Fibroblast of skin of abdomen (primary cell): ENCODE results near the gene TRMT2A.
A peak's percentile ranks its signal among the peaks of the same experiment; 100 is the strongest.
"Not testable (repeated sequence)": the region's sequence is repeated elsewhere in the genome, so short reads cannot be mapped to it uniquely, and the experiment has no call there.

ENCODE experiments used
- DNase-seq: peaks from one replicate; pipeline ENCODE4 v3.0.0-alpha.2; 2013

Gene TRMT2A

DNA sequence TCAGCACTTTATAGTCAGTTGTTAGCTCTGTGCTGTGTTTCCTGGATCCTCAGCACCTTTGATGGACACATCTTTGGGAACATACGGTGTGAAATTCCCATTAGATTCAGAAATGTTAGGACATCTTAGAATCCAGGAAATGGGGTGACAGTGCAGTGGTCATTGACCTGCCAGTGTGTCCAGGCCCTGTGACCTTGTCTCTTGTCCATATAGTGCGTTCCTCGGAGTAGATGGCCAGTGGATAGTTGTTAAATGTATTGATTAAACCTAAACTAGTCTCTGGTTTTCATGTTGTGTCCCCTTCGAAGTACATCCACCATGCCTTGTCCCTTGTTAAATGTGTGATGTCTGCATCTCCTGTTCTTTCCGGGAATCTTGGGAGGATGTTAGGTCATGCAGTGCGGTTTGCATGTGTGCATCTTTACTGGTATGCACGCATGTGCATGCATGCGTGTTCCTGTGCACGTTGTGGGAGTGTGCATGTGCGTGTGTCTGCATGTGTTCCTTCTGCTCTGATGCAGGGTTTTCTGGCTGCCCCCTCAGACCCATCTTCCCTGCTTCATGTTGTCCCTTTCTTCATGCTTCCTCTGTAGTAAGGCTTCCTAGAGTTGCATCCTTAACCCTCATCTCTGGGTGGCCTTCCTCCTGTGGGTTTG, 33.0 kb downstream of the TRMT2A start:
- DNase-seq, result no peak

DNA sequence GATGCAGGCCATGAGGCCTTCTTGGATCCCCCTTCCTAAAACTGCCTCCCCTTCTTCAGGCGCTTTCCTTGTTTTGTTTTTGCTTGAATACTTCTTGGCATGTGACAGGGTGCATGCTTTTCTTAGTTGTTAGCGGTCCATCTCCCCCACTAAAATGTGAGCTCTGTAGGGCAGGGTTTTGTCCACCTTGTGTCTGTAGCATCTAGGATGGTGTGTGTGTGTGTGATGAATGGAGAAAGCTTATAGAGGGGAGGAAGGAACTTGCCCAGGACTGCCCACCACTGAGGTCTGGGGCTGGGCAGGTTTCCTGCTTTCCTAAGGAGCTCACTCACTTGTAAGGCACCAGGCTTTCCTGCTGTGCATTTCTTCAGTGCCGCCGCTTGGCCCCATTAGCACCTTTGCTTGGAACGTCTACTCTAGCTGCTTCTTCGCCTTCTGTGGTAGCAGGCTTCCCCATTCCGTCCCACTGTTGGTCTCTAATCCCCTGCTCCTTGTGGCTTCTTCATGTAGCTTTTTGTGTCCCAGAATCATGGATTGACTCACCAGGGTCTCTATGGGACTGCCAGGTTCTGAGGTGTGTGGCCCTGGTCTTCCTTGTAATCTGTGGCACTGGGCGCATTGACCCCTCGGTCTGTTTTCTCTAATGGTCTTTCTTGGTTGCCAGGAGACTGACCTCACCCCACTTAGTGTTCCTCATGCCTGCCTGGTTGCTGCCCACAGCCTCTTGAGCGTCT, 33.7 kb downstream of the TRMT2A start:
- DNase-seq, result no peak

DNA sequence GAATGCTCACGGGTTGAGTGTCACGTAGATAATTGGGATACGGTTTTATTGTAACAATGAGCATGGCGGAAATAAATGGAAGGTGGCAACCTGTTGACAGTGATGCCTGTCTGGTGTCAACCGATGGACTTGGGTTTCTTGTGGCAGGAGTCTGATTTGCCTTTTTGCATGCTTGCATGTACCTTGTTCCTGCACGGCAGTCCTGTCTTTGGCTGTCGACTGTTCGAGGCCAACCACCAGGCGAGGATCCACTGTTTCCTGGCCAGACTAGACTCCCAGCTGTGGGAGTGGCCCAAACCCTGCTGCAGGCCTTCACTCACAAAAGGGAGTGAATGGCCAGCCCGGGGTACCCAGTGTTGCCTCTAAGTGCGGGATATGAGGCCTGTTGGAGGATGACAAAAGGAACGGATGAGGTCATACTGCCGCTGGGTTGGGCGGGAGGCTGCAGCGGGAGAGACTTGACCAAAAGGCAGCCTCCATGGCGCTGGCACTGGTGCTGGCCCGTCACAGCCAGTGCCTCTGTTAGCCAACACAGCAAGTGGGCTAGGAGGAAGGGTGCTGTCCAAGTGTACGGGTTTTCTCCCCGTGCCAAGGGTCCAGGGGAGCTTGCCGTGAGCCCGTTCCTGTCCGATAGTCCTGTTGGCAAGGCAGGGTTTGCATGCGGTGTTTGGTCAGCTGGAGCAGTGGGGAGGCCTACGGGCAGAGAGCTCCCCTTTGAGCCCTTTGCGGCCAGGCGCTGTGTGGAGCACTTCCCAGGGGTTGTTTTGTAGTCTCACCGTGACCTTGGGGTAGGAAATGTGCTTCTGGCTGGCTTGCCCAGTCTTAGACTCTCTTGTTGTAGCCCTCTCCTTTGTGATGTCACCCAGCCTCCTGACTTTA, 36.0 kb downstream of the TRMT2A start:
- DNase-seq, result peak; percentile 44

DNA sequence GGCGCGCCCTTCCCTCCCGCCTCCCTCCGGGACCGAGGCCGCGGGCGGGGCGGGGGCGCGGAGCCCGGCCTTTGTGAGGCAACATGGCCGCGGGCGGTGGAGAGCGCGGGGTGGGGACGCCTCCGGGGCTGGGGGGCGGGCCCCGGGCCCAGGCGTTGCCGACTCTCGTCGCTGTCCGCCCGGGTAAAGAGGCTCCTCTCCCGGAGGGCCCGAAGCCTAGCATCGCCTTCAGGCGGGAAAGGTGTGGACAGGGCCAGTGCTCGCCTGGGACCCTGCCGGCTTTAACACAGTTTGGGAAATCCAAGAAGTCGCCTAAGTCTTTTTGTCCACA, 36.6 kb downstream of the TRMT2A start:
- peak; percentile 58 for DNase-seq

DNA sequence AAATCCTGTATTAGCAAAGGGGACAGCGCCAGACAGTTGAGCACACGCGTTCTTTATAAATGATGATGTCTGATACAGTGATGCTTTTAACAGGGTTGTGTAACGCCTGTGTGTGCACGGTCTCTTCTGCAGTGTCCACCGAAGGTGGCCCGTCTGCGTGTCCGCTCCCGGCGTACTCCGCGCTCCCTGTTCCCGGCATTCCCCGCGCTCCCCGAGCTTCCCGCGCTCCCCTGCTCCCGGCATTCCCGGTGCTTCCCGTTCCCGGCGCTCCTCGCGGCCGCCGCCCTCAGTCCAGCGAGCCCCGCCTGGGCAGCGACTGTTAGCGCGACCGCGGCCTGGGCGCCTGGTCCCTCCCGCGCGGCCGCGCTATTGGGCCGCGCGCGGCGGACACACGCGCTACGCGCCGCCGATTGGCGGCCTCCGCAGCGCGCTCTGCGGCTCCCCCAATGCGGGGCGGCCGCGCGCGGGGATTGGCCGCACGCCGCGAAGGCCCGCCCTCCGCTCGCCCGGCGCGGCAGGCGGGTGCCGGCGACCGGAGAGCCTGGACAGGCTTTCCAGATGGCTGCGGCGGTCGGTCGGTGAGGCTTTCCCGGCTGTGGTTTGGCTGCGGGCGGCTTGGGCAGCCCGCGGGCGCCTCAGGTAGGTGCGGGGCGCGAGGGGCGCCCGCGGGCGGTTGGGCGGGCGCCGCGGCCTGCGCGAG, 37.1 kb downstream of the TRMT2A start, which contains the start of gene DGCR8:
DGCR8 (plus strand) TSS at position 497 of the 700 bp plus-strand sequence. CDS start 5,723 bp downstream, outside the sequence.
- DNase-seq, result peak; percentile 97

DNA sequence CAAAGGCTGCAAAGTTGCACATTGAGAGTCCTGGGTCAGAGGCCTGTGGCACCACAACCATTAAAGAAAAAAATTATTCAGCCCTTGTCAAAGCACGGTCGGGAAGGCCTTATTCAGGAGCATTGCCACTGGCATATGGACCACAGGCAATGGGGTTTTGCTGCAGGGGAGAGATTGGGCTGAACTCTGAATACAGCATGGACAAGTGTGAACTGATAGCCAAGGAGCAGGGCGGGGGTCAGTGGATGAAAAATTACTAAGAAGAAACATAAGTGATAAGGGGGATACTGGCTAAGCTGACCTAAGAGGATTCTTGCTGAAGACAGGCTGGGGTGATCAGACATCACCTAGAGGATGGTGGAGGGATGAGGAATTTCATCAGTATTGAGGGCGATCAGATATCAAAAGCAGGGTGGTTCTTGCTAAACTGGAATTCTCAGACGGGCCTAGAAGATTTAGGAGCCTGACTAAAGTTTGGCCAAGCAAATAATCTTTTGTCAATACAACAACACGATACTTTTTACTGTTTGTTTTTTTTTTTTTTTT, 40.3 kb downstream of the TRMT2A start:
- no peak for DNase-seq

DNA sequence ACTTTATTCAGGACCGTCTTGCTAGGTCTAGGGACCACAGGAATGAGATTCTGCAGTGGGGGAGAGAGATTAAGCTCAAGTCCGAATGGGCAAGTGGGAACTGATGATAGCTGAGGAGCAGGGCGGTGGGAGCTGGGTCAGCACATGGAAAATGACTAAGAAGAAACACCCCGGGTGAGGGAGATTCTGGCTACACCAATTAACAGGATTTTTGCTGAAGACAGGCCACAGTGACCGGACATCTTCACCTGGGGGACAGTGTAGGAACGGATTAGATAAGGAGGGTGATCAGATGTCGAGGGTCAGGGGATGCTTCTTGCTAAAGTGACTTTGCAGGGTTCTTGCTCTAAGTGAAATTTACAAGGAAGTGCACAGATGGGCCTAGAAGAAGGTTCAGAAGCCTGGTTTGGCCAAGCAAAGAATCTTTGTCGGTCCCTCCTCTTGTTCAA, 45.5 kb downstream of the TRMT2A start:
- DNase-seq, result no peak

DNA sequence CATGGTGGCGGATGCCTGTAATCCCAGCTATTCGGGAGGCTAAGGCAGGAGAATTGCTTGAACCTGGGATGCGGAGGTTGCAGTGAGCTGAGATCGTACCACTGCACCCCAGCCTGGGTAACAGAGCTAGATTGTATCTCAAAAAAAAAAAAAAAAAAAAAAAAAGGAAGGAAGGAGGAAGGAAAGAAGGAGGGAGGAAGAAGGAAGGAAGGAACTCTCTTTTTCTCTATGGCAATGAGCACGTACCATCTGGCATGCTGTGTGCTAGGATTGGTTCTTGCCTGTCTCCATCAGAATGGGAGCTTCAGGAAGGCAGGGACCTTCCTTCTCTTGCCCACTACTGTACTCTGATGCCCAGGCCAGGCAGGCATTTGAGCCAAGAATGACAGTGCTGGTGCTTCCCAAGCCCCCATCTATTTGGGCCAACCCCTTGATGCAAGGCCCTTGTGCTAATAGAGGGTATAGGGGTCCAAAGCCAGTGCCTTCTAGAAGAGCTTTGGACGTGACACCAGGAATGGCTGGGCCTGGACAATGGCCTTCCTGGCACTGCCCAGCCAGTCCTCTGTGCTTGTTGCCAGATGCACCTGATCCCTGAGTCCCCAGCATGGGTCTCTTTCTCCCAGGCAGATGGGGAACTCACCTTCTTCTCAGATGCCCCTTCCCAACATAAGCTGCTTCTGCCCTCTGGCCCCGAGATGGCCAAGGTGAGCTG, 47.5 kb downstream of the TRMT2A start:
- DNase-seq, result no peak

DNA sequence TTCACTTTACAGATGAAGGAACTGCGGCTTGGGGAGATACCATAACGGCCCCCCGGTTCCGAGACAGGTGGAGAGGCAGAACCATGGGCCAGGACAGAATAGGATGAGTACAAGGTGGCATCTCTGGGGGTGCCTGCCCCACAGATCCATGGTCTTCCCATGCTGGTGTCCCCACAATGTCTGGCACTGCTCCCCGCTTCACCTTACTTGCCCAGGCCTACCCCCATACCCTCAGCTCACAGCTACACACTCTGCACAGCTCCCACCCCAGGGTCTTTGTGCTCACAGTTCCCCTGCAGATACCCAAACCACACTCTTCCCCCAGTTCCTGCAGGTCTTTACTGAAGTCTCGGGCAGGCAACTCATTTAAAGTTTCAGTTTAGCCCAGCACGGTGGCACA, 48.4 kb downstream of the TRMT2A start:
- no peak for DNase-seq

DNA sequence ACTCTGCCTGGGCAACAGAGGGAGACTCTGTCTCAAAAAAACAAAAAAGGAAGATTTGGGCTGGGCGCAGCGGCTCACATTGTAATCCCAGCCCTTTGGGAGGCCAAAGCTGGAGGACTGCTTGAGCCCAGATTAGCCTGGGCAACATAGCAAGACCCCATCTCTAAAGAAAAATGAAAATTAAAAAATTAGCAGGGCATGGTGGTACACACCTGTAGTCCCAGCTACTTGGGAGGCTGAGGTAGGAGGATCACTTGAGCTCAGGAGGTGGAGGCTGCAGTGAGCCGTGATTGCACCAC, 49.7 kb downstream of the TRMT2A start:
- DNase-seq, result not testable (repeated sequence)

DNA sequence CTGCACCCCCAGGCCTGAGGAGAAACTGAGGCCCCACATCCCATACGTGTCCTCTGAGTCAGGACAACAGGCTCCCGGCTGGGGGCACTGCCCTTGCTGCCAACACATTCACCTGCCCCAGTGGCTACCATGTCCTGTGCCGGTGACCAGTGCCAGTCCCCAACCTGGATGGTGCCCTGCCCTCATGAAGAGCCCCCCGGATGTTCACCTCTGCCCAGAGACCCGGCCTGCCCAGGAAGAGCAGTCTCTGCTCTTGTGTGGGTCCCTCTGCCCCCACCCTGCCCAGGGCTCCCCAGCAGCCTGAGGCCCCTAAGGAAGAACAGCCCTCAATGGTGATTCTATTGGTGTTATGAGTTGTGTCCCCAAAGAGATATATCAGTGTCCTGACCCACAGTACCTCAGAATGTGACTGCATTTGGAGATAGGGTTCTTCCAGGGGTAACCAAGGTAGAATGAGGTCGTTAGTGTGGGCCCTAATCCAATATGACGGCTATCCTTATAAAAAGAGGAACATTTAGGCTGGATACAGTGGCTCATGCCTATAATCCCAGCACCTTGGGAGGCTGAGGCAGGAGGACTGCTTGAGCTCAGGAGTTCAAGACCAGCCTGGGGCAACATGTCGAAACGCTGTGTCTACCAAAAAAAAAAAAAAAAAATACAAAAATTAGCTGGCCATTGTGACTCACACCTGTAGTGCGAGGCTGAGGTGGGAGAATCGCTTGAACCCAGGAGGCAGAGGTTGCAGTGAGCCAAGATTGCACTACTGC, 50.2 kb downstream of the TRMT2A start:
- no peak for DNase-seq

DNA sequence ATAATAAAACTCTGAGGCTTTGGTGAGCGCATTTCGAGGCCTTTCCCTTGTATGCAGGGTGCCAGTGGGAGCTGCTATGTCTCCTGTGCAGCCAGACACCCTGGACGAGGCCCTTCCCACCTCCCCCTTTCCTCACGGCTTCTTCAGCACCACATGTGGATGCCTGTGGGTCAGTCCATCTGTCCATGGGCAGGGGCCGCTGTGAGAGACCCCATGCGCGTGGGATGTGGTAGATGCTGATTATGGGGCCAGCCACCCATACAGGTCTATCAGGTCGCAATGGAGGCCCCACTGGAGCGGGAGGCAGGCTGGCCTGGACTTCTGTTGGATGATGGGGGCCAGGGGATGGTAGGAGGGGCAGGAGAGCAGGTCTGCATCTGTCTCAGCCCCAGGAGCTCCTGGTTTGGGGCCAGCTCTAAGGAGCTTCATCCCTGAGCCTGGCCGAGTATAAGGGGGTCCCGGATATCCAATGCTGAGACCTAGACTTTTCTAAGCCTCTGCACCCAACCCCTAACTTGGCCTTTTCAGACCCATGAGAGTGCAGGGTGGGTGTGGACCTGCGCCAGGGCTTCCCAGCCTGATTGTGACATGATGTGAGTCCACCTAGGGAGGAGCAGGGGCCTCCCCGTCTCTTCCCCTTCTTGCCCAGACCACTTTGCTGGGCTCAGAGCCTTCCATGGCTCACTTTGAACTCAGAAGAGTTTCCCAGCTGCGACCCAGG, 51.0 kb downstream of the TRMT2A start:
- DNase-seq, result no peak

DNA sequence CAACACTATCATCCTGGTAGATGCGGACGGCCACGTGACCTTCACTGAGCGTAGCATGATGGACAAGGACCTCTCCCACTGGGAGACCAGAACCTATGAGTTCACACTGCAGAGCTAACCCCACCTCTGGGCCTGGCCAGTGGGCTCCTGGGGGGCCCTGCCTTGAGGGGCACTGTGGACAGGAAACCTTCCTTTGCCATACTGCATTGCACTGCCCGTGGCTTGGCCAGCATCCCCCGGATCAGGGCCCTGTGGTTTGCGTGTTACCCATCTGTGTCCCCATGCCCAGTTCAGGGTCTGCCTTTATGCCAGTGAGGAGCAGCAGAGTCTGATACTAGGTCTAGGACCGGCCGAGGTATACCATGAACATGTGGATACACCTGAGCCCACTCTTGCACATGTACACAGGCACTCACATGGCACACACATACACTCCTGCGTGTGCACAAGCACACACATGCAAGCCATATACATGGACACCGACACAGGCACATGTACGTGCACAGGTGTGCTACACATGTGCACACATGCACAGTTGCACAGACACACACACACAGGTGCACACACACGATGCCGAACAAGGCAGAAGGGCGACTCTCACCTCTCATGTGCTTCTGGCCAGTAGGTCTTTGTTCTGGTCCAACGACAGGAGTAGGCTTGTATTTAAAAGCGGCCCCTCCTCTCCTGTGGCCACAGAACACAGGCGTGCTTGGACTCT, 52.3 kb downstream of the TRMT2A start:
- DNase-seq, result no peak

DNA sequence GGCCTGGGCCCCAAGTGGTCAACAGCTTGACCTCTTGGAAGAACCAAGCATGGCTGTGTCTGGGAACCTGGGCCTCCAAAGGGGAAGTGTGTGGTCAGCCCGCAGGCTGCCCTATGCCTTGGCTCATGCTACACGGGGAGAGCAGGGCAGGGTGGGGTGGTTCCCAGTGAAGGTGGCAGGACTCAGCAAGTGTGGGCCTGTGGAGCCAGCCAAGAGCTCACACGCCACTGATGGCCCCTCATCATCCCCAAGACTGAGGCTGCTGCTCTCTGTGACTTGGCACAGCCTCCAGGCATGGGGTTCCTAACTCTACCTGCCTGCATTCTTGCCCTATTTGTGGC, 52.9 kb downstream of the TRMT2A start:
- no peak for DNase-seq

DNA sequence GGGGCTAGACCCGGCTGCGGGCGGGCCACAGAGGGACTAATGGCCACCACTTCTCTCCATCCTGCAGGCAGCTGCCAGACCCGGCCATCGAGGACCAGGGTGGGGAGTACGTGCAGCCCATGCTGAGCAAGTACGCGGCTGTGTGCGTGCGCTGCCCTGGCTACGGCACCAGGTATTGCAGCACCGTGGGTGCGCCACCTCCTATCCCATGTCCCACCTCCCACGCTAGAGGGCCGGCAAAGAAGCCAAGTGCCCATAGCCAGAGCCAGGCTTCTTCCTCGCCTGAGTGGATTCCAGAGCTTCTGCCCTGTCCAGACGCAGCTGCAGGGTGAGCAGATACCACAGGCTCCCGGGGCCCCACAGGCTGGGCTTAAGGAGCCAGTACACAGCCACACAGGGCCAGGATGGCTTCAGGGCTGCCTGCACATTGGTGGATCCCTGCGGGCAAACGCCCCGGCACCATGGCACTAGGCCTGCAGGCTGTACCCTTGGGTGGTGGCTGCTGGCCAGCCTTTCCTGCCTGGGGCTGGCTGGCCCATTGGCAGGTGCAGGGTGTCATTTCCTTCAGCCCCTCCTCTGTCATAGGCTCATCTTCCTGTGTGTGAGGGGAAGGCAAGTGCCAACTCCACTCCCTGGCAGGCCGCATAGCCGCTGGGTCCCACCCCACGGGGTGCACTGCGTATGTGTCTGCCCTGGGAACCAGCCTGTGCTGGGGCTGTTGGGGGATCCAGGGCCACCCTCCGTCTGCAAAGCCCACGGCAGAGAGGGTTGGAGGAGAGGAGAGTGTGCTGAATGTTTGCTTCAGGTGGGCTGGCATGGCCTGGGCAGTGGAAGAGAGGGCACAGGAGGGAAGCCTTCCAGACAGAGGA, 53.5 kb downstream of the TRMT2A start:
- DNase-seq, result no peak

DNA sequence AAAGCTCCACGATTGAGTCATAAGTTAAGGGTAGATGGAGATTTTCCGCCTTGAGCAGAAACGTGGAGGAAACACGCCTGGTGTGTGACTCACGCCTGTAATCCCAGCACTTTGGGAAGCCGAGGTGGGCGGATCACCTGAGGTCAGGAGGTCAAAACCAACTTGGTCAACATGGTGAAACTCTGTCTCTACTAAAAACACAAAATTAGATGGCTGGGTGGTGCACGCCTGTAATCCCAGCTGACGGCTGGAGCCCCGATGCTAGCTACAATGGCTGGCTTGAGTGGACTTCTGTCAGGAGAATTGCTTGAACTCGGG, 54.3 kb downstream of the TRMT2A start:
- peak; percentile 9 for DNase-seq

DNA sequence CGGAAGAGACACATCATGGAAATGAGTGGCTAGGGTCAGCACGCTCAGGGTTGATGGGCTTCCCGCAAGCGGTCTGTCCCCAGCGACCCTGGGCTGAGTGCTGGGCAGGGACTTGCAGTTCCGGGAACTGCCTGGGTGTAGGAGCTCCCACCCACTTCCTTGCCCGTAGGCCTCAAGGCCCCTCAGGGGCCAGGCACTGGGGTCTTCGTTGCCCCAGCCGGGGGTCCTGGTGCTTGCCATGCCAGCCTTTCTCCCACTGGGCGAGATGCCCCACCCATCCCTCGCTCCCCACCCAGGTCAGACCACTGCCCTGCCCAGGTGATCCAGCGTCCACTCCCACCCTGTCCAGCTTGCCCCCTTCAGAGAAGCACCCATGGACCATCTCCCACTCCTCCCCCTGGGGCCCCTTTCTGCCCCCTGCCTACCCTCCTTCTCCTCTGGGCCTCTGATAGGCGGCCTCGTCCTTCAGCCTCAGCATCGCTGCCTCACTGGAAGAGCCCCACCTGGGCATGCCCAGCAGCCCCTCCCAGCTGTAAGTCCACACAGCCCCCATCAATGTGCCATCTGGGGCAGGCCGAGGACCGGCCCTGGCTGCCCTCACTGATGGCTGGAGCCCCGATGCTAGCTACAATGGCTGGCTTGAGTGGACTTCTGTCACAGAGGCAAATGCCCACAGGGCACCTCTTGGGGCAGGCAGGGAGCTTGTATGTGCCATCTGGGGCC, 54.8 kb downstream of the TRMT2A start:
- no peak for DNase-seq
